GM18867 (cell line): ENCODE results near the gene GTF2B.
"Not testable (repeated sequence)": the region's sequence is repeated elsewhere in the genome, so short reads cannot be mapped to it uniquely, and the experiment has no call there.

Experiments used
- ATAC-seq: cut with Tn5 transposase; IDR thresholded peaks from one replicate; pipeline ENCODE4 v1.9.1; 2021; ENCODE audit warnings: mild to moderate bottlenecking, moderate library complexity; ENCODE audit not compliant: unreplicated experiment

GTF2B gene

DNA sequence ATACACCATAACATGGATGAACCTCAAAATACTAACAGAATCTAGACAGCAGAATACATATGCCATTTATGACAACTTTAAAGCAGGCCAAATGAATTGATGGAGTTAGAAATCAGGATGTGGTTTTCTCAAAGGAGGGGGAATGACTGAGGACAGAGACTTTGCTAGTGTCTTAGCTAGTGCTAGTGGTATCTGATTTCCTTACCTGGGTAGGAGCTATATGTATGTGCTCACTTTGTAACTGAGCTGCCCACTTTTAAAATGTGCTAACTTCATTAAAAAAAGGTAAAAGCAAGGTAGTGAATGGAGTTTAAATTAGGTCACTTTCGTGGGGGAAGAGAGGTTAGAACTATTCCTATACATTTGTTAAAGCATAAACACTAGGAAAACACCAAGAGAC, 2.6 kb downstream of the GTF2B start:
- ATAC-seq = no peak

DNA sequence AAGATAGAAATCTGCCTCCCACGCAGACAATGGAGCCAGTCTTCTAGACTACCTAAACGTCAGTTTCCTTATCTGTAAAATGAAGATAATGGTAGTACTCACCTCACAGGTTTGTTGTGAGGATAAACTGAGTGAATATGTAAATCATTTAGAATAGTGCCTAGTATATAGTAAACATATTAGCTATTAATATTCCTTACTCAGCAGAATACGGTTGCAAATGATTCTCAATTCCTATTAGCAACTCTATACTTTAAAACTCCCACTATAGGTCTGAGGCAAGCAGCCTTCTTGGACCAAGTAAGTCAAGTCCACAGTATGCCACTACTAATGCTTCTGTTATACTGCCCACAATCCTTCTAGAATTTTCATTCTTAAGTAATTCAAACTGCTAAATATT, 5.4 kb downstream of the GTF2B start:
- no peak for ATAC-seq

DNA sequence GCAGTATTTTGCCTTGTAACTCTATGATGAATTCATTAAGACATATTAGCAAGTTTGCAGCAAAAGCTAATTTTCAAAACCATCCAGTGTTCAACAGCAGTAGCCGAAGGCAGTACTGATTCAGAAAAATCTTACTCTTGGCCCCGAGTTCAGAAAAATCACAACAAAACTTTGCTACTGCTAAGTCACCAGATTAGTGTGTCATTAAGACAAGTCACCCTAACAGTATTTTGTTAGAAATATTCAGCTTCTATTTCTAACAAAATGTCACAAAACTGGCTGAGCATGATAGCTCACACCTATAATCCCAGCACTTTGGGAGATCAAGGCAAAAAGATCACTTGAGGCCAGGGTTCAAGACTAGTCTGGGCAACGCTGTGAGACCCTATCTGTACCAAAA, 8.2 kb downstream of the GTF2B start:
- ATAC-seq = no peak

DNA sequence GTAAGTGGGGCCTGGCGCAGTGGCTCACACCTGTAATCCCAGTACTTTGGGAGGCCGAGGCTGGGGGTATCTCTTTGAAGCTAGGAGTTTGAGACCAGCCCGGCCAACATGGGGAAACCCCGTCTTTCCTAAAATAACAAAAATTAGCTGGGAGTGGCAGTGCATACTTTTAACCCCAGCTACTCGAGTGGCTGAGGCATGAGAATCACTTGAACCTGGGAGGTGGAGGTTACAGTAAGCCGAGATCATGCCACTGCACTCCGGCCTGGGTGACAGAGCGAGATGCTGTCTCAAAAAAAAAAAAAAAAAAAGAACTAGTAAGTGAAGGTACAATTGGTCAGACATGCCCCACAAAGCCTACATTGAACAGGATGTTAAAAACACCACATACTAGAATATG, 10.7 kb downstream of the GTF2B start:
- ATAC-seq = not testable (repeated sequence)

DNA sequence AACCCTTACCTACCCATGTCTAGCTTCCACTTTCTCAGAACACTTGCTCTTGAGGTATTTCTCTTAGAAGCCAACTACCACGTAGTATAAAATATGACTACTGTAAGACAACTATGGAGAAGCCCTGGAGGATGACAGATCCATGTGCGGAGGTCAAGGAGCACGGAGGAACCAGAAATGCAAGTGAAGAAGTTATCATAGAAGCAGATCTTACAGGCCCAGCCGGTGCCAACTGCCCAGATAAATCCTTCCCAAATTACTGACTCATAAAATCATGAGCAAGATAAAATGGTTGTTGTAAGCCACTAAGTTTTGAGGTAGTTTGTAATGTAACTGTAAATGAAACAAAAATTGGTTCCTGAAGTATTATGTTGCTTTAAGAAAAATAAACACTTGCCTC, 12.6 kb downstream of the GTF2B start:
- ATAC-seq = no peak

DNA sequence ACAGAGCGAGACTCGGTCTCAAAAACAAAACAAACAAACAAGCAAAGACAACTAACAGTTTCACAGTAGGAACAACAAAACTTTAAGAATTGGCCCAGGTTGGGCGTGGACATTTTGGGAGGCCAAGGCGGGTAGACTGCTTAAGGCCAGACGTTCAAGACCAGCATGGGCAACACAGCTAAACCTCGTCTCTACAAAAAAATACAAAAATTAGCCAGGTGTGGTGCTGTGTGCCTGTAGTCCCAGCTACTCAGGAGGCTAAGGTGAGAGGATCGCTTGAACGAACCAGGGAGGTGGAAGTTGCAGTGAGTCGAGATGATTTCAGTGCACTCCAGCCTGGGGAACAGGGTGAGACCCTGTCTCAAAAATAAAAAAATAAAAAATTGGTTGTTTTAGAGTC, 13.5 kb downstream of the GTF2B start:
- no peak for ATAC-seq

DNA sequence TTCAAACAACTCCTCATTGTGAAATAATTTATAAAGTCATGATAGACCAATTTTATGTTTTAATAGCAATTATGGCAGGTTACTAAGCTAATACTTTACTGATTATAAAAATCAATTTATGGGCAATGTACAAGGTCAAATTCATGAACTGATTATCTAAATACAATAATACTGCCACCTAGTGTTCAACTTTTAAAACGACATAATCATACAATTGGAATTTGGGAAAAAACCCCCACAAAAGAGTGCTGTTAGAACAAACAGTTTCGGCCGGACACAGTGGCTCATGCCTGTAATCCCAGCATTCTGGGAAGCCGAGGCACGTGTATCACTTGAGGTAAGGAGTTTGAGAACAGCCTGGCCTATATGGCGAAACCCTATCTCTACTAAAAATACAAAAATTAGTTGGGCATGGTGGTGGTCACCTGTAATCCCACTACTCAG, 14.0 kb downstream of the GTF2B start:
- no peak for ATAC-seq

DNA sequence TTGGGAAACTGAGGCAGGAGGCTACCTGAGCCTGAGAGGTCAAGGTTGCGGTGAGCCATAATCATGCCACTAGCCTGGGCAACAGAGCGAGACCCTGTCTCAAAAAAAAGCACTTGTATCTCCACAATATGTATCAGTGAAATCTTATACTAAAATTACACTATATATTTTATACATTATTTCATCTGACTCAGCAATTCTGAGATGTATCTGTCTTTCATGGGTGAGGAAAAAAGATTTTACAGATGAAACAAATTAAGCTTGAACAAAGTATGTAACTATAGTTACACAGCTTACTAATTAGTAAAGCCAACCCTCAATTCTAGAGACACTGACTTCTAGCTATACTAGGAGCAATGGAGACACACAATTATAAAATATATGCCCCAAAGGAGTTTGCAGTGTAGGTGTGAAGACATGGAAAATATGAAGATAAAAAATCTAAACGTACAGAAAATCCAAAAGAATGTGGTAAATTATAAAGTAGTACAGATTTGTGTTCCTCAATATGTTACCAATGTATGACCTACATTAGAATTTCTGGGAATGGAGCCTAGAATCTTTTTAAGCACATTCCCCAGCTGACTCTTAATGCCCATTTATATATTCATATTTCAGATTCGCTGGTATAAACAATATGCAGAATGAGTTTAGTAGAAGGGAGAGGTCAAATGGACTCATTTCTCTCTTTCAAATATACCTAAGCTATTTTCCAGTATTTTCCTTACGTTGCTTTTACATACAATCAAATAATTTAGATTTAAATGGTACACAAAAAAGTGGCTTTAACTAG, 14.6 kb downstream of the GTF2B start:
- ATAC-seq = no peak

DNA sequence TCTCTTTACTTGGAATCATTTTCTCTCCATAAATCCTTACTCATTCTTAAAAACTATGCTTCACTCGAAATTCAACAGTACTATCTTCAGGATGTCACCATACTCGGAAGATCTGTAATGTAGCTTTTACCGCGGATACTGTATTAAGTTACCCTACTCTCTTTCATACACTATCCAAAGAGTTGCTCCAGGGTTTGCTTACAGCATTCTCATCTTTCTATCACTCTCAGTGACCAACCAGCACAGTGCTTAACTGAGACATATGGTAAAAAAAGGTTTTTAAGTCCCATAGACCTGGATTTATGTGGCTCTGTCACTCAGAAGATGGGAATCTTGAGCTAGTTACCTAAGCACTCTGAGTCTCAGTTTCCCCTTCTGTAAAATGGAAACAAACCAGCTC, 15.8 kb downstream of the GTF2B start:
- ATAC-seq = no peak

DNA sequence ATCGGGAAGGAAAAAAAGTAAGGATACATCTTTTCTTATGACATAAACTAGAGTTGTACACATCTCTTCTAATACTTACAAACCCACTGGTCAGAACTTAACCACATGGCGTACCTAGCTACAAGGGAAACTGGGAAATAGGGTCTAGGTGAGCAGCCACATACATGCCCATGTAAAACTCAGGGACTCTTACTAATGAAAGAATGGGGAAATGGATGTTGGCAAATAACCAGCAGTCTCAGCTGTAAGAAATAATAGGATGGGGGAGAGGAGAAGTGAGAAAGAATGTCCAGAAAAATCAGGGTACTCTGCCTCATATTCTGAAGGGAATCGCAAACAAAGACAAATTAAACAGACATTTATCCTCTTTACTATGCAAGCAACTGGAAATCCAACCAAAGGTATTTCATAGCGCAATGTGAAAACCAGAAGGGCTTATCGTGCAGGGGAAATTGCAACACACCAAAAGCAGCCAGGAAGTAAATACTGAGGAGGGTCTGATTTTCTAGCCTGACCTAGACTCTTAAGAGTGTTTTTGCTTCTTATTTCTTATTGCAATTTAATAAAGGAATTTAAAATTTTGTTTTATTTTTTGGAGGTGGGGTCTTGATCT, 17.5 kb downstream of the GTF2B start:
- ATAC-seq = no peak

DNA sequence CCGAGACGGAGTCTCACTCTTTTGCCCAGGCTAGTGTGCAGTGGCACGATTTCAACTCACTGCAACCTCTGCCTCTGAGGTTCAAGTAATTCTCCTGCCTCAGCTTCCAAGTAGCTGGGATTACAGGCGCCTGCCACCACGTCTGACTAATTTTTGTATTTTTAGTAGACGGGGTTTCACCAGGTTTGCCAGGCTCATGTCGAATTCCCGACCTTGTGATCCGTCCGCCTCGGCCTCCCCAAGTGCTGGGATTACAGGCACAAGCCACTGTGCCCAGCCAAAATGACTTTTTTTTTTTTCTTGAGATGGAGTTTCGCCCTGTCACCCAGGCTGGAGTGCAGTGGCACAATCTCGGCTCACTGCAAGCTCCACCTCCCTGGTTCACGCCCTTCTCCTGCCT, 21.7 kb downstream of the GTF2B start:
- not testable (repeated sequence) for ATAC-seq

DNA sequence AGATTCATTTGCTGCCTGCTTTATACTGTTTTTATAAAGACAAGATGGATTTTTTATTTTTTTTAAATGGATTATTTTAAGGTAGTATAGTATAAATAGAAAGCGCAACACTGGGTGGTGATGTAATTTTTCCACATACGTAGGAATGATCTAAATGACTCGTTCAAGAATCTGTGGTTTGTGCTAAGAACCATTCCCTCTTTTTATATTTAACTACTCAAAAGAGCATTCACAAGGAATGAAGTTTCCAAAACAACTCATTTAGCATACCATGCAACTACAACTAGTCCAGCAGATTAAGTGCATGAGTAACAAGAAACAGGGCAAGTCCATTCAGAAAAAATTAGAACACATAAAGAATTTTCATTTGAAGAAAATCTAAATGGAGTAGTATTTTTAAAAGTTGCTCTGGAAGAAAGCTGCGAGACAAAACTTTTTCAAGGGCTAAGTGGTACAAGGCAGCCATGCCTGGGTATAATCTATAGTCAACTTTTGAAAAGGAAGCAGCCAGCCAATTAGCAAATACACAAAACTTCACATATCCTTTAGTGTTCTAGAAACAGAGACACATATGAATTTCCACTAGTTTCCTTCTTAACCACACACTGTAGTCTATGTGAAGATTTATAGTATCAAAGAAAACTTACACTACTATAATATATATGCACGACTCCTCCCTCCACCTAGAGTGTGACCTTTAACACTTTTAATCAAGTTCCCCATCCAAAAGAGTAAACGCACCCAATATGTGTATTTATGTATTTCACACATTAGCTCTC, 23.4 kb downstream of the GTF2B start:
- ATAC-seq = peak; percentile 33

DNA sequence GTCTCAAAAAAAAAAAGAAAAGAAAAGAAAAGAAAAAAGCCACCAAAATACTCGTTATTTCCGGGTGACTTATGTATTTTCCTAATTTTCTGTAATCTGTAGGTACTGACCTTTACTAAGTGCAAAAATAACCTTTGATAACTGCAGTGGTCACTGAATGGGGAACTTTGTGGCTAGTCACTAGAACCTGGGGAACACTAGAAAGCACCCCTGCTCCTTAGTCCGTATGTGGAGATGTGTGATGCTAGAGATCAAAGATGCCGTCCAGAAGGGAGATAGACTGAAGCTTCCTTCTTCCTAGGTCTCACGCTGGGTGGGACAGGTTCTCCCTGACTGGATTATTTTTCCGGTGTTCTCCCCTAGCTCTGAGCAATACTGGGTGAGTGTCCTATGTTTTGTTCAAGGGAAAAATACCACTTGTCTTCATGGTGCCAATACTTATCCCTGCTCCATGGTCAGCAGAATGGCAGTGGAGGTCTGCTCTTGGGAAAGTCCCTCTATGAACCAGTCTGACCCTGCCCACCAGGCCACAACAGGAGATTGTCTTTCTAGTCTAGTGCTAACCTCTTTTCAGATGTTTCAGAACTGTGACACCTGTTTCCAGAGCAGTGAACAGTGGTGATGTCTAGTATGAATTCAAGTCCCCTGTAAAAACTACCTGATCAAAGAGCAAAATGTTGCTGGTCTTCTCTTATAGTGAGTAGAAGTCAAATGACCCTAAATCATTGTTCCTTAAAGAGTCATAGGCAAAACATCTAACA, 39.9 kb downstream of the GTF2B start:
- ATAC-seq = no peak

DNA sequence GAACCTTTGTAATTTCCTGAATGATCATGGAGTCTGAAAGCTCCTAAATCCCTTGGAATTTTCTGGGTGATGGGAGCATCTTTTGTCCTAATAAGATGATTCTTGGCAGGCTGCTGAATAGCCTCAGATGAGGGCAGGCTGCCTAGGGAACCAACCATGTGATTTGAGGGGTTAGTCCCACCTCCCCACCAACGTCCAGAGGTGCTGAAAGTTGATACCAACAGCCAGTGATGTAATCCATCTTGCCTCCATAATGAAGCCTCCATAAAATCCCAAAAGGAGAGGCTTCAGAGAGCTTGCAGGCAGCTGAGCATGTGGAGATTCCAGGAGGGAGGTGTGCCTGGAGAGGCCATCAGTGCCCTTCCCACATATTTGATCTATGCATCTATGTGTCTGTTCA, 43.7 kb downstream of the GTF2B start:
- ATAC-seq = no peak

DNA sequence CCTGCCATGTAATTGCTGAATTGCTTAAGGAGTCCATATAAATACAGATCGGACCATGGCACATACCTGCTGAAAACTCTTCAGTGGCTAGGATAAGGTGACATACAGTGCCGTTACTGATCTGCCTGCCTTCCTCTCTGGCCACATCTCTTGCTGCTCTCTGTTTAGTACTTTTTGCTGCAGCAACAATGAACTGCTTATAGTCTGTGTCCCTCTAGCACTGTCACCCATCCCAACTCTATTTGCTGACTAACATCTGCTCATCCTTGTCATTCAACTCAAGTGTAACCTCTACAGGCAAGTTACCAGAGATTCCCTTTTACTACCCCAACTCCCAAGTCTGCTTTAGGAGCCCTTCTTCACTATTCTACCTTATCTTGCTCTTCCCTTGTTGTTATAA, 65.6 kb downstream of the GTF2B start:
- no peak for ATAC-seq

DNA sequence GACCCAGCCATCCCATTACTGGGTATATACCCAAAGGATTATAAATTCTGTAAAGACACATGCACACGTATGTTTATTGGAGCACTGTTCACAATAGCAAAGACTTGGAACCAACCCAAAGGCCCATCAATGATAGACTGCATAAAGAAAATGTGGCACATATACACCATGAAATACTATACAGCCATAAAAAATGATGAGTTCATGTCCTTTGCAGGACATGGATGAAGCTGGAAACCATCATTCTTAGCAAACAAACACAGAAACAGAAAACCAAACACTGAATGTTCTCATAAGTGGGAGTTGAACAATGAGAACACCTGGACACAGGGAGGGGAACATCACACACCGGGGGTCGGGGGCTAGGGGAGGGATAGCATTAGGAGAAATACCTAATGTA, 71.7 kb downstream of the GTF2B start:
- not testable (repeated sequence) for ATAC-seq

DNA sequence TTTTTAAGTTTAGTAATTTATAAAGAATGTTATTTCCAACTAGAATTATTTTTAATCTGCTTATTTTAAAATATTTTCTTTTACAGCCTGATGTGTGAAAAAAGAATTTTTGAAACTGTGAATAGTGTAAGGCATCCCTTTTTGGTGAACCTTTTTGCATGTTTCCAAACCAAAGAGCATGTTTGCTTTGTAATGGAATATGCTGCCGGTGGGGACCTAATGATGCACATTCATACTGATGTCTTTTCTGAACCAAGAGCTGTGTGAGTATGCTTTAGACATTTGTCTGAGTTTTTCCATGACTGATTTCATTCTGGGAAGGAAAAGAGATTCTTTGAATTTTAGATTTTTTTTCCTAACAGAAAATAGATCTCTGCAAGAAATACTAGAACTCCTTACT, 77.9 kb downstream of the GTF2B start:
- ATAC-seq = no peak

DNA sequence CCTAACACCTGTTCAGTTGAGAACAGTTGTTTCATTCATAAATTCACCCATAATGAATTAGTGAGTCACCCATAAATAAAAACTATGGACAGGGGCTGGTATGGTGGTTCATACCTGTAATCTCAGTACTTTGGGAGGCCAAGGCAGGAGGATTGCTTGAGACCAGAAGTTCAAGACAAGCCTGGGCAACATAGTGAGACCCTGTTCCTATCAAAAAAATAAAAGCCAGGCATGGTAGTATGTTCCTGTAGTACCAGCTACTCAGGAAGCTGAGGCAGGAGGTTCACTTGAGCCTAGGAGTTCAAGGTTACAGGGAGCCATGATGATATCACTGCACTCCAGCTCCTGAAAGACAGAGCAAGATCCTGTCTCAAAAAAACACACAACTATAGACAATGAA, 79.0 kb downstream of the GTF2B start:
- no peak for ATAC-seq

DNA sequence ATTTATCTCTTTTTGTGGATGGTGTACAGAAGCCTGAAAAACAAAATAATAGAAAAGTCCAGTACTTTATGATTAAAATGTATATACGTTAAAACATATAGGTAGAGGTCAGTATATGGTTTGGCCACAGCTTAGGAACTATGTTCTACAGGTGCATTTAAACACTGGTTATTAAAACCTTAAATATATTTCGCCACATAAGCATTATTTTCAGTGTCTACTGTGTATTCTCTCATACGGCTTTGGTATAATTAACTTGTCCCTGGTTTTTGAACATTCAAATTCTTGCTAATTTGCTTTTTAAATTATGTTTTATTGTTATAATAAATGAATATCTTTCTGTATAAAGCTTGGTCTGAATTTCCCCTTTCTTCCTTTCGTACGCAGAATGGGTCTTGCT, 87.9 kb downstream of the GTF2B start:
- ATAC-seq = no peak

DNA sequence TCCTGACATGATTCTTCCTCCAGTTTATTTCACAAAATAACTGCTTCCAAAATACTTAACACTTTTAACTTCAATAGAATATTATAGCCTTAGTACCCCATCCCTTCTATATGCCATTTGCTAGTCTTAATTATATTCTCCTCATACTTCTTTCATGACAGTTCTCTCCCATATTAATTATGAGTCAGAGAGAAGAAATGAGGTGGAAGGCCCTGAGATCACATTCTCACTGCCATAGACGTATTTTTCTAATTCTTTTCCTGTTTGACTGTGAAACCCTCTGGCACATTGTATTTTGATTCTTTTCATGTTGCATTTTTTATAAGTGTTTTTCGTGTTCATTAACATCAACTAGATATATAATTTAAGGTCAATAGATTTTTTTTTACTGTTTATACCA, 88.4 kb downstream of the GTF2B start:
- no peak for ATAC-seq
